ENCODE measurements around the gene CBX7.
A peak's percentile ranks its signal among the peaks of the same experiment; 100 is the strongest.

Gene CBX7

DNA sequence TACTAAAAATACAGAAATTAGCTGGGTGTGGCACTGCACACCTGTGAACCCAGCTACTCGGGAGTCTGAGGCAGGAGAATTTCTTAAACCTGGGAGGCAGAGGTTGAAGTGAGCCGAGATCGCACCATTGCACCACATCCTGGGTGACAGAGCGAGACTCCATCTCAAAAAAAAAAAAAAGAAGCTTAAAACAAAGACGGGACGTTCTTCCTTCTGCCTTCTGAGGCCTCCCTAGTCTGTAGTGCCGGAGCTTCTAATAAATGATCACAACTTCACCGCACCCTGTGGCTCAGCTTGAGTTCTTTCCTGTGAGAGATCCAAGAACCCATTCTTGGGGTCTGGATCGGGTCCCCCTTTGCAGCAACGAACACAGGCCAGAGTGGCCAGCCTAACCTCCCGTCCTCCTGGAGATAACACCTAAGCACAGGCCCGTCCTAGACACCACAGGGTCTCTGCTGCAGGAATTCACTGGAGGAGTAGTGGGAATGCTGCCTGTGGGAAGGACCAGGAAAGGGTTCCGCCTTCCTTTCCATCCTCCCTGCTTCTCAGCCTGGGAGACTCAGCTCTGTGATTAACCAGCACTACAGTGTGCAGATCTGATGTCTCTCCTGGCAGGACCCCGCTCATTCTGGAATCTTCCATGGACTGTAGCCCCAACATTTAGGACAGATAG lies 57.6 kb downstream of the CBX7 start:
- DNase-seq (ENCODE audit: insufficient read length) (no peak), FAIRE-seq (peak; percentile 33)
- no peak for TF ChIP-seq TAF1 (IDR thresholded peaks at IDR 0.05; ENCODE audit: borderline replicate concordance, low read depth, low read length)
- no peak for TF ChIP-seq POLR2A (IDR thresholded peaks at IDR 0.05; ENCODE audit: low read depth, low read length)
- TF ChIP-seq POLR2AphosphoS5 (IDR thresholded peaks at IDR 0.05; ENCODE audit: low read depth, low read length): no peak

- no peak for TF ChIP-seq TAF1 (IDR thresholded peaks at IDR 0.05; ENCODE audit: borderline replicate concordance, low read depth, low read length)
- no peak for TF ChIP-seq POLR2A (IDR thresholded peaks at IDR 0.05; ENCODE audit: low read depth, low read length)
- no peak for TF ChIP-seq POLR2AphosphoS5 (IDR thresholded peaks at IDR 0.05; ENCODE audit: low read depth, low read length)
- FAIRE-seq (peak; percentile 9), DNase-seq (ENCODE audit: insufficient read length) (no peak)
These were observed 60.2 kb downstream of the CBX7 start for GRCh38 chr22:39092111-39092862.

DNA sequence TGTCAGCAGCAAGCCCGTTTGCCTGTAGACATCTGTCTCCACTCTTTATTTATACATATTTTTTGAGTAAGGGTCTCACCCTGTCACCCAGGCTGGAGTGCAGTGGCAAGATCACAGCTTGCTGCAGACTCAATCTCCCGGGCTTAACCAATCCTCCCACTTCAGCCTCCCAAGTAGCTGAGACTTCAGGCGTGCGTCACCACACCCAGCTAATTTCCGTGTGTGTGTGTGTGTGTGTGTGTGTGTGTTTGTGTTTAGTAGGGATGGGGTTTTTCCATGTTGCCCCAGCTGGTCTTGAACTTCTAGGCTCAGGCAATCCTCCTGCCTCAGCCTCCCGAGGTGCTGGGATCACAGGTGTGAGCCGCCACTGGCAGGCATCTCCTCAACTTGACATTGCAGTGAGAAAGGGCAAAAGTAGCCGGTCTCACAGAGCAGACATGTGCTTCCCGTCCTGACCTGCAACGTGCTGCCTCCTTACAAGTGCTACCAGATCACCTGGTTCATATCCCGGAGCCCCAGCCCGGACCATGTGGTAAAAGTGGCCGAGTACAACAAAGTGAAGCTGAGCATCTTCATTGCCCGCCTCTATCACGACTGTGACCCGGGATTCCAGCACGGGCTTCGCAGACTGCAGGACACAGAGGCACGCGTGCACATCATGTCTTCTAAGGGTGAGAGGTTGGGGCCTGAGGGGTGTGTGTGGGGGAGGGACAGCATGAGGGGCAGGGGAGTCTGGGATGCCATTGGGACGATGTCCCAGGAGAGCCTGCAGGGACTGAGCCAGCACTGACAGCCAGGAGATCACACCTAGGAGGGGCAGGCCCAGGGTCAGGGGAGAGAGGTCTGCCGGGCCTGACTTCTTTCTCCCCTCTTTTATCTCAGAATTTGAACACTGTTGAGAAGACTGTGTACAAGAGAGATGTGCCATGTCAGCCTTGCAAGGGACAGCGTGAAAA lies 61.1 kb downstream of the CBX7 start:
- no peak for TF ChIP-seq TAF1 (IDR thresholded peaks at IDR 0.05; ENCODE audit: borderline replicate concordance, low read depth, low read length)
- TF ChIP-seq POLR2AphosphoS5 (IDR thresholded peaks at IDR 0.05; ENCODE audit: low read depth, low read length): no peak
- no peak for TF ChIP-seq POLR2A (IDR thresholded peaks at IDR 0.05; ENCODE audit: low read depth, low read length)
- peak; percentile 17 for FAIRE-seq

DNA sequence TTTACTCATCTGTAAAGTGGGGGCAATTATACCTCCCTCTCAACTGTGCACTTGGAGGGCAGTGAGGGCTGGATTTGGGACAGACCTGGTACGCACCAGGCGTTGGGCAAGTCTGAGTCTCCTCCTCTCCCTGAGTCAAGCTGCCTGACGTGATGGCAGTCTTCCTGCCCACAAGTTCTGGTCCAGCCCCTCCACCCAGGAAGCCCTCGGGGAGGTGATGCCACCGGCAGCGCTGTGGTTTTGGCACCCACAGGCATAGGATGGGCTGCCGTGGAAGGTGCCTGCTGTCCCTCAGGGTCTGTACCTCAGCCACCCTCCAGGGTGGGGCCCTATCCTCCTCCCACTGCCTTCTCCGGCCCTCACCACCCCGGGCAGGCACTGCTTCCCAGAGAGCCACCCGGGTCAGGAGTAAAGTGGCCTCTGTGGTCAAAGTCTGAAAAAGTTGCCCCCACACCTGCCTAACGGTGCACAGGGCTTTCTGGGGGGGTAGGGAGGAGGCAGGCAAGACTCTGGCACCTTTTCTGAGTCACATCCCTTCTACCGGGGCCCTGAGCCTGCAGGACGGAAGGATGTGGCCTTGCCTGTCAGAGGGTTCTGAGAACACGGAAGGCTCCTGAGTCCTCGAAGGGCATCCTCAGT lies 61.9 kb downstream of the CBX7 start:
- FAIRE-seq: no peak
- DNase-seq (ENCODE audit: insufficient read length): no peak
- TF ChIP-seq POLR2A (IDR thresholded peaks at IDR 0.05; ENCODE audit: low read depth, low read length) (0 out of 2 replicates have a peak, but pooled peaks have one; percentile 19), POLR2AphosphoS5 (IDR thresholded peaks at IDR 0.05; ENCODE audit: low read depth, low read length) (no peak)

More for the DNA sequence above, 61.1 kb downstream of the CBX7 start:
- DNase-seq (ENCODE audit: insufficient read length): no peak

GRCh38 chr22:39089928-39090327 lies 62.6 kb downstream of the CBX7 start:
- TF ChIP-seq POLR2AphosphoS5 (IDR thresholded peaks at IDR 0.05; ENCODE audit: low read depth, low read length) (no peak), POLR2A (IDR thresholded peaks at IDR 0.05; ENCODE audit: low read depth, low read length) (no peak), TAF1 (IDR thresholded peaks at IDR 0.05; ENCODE audit: borderline replicate concordance, low read depth, low read length) (no peak)
- DNase-seq (ENCODE audit: insufficient read length): no peak
- FAIRE-seq: no peak

DNA sequence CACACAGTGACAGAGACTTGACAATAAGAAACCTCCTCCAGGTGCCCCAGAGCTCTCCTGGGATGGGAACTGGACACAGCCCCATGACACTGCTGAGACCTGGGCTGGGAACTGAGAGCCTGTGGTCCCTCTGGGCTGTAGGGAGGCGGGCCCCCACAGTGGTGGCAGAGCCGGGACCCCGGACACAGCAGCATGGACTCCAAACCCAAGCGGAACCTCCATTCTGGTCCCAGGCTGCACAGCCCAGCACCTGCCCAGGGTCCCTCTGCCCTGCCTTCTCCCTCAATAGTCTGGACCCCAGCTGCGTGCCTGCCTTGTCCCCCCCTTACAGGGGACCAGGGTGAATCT lies 63.8 kb downstream of the CBX7 start:
- FAIRE-seq (no peak), DNase-seq (ENCODE audit: insufficient read length) (no peak)
- TF ChIP-seq TAF1 (IDR thresholded peaks at IDR 0.05; ENCODE audit: borderline replicate concordance, low read depth, low read length) (no peak), POLR2A (IDR thresholded peaks at IDR 0.05; ENCODE audit: low read depth, low read length) (no peak), POLR2AphosphoS5 (IDR thresholded peaks at IDR 0.05; ENCODE audit: low read depth, low read length) (no peak)

GRCh38 chr22:39087881-39088684 lies 64.4 kb downstream of the CBX7 start:
- TF ChIP-seq POLR2AphosphoS5 (IDR thresholded peaks at IDR 0.05; ENCODE audit: low read depth, low read length) (0 out of 2 replicates have a peak, but pooled peaks have one; percentile 35), POLR2A (IDR thresholded peaks at IDR 0.05; ENCODE audit: low read depth, low read length) (no peak), TAF1 (IDR thresholded peaks at IDR 0.05; ENCODE audit: borderline replicate concordance, low read depth, low read length) (no peak)
- no peak for DNase-seq (ENCODE audit: insufficient read length)
- FAIRE-seq: peak; percentile 5

GRCh38 chr22:39087098-39087497 lies 65.4 kb downstream of the CBX7 start:
- DNase-seq (ENCODE audit: insufficient read length): no peak
- no peak for FAIRE-seq
- TF ChIP-seq TAF1 (IDR thresholded peaks at IDR 0.05; ENCODE audit: borderline replicate concordance, low read depth, low read length) (no peak), POLR2A (IDR thresholded peaks at IDR 0.05; ENCODE audit: low read depth, low read length) (no peak), POLR2AphosphoS5 (IDR thresholded peaks at IDR 0.05; ENCODE audit: low read depth, low read length) (no peak)

GRCh38 chr22:39084666-39085065 lies 67.8 kb downstream of the CBX7 start:
- TF ChIP-seq POLR2AphosphoS5 (IDR thresholded peaks at IDR 0.05; ENCODE audit: low read depth, low read length): no peak
- TF ChIP-seq POLR2A (IDR thresholded peaks at IDR 0.05; ENCODE audit: low read depth, low read length): no peak
- no peak for TF ChIP-seq TAF1 (IDR thresholded peaks at IDR 0.05; ENCODE audit: borderline replicate concordance, low read depth, low read length)
- FAIRE-seq (no peak), DNase-seq (ENCODE audit: insufficient read length) (no peak)
